Neuron (in vitro differentiated cells): Measurements from ENCODE around the gene C17orf113.

Source experiments
- H2AFZ ChIP-seq: one replicate; pipeline ENCODE4 v1.6.1; 2013; ENCODE audit warnings: low read depth, mild to moderate bottlenecking, inconsistent platforms, low read length, moderate library complexity
- H3K27me3 ChIP-seq: one replicate; pipeline ENCODE4 v1.6.1; 2013; ENCODE audit warnings: low read length; ENCODE audit not compliant: insufficient read depth
- H3K36me3 ChIP-seq: one replicate; pipeline ENCODE4 v1.6.1; 2013; ENCODE audit warnings: low read length; ENCODE audit not compliant: insufficient read depth
- H3K4me1 ChIP-seq: one replicate; pipeline ENCODE4 v1.6.1; 2013; ENCODE audit warnings: low read length; ENCODE audit not compliant: insufficient read depth
- H3K4me3 ChIP-seq: 2 replicates; pipeline ENCODE4 v1.5.1; 2013; ENCODE audit warnings: mild to moderate bottlenecking, low read length, moderate library complexity
- H3K9me3 ChIP-seq: one replicate; pipeline ENCODE4 v1.6.1; 2013; ENCODE audit warnings: low read length

C17orf113 gene

GRCh38 chr17:42045719-42046118 is 4.7 kb downstream of the C17orf113 start:
- H3K4me3 ChIP-seq, result no peak overlapping the region
- no peaks in the 10 kb centered on the region for H3K9me3 ChIP-seq
- H2AFZ ChIP-seq, result no peak overlapping the region
- H3K36me3 ChIP-seq, result no peaks in the 10 kb centered on the region
- H3K4me1 ChIP-seq, result peaks cover 8% of the 10 kb centered on the region
- no peaks in the 10 kb centered on the region for H3K27me3 ChIP-seq

GRCh38 chr17:42042598-42043319 is 7.6 kb downstream of the C17orf113 start:
- no peaks in the 10 kb centered on the region for H3K36me3 ChIP-seq
- H3K4me3 ChIP-seq, result no peak overlapping the region
- H2AFZ ChIP-seq, result no peak overlapping the region
- H3K9me3 ChIP-seq, result no peaks in the 10 kb centered on the region
- no peaks in the 10 kb centered on the region for H3K27me3 ChIP-seq
- H3K4me1 ChIP-seq, result no peaks in the 10 kb centered on the region

GRCh38 chr17:42041619-42042018 is 8.8 kb downstream of the C17orf113 start:
- no peaks in the 10 kb centered on the region for H3K27me3 ChIP-seq
- H3K9me3 ChIP-seq, result no peaks in the 10 kb centered on the region
- peaks cover 5% of the 10 kb centered on the region for H3K4me1 ChIP-seq
- H3K4me3 ChIP-seq, result no peak overlapping the region
- H2AFZ ChIP-seq, result no peak overlapping the region
- no peaks in the 10 kb centered on the region for H3K36me3 ChIP-seq

GRCh38 chr17:42040818-42041217 is 9.6 kb downstream of the C17orf113 start:
- Histone ChIP-seq H3K27me3 (no peaks in the 10 kb centered on the region), H3K36me3 (no peaks in the 10 kb centered on the region), H3K4me1 (peaks cover 8% of the 10 kb centered on the region), H3K9me3 (no peaks in the 10 kb centered on the region), H3K4me3 (no peak overlapping the region), H2AFZ (no peak overlapping the region)

GRCh38 chr17:42039794-42040763 is 10.3 kb downstream of the C17orf113 start:
- H3K36me3 ChIP-seq, result no peaks in the 10 kb centered on the region
- no peak overlapping the region for H2AFZ ChIP-seq
- H3K27me3 ChIP-seq, result no peaks in the 10 kb centered on the region
- no peaks in the 10 kb centered on the region for H3K9me3 ChIP-seq
- no peak overlapping the region for H3K4me3 ChIP-seq
- peaks cover 8% of the 10 kb centered on the region for H3K4me1 ChIP-seq

- peaks cover 8% of the 10 kb centered on the region for H3K4me1 ChIP-seq
- no peaks in the 10 kb centered on the region for H3K36me3 ChIP-seq
- no peak overlapping the region for H3K4me3 ChIP-seq
- no peaks in the 10 kb centered on the region for H3K9me3 ChIP-seq
- no peak overlapping the region for H2AFZ ChIP-seq
- no peaks in the 10 kb centered on the region for H3K27me3 ChIP-seq
Observed at GRCh38 chr17:42038221-42038973, 12.0 kb downstream of the C17orf113 start.

- Histone ChIP-seq H3K9me3 (no peaks in the 10 kb centered on the region), H3K36me3 (no peaks in the 10 kb centered on the region), H3K27me3 (no peaks in the 10 kb centered on the region), H3K4me1 (peaks cover 15% of the 10 kb centered on the region), H2AFZ (no peak overlapping the region), H3K4me3 (no peak overlapping the region)
Observed at GRCh38 chr17:42034059-42034458, 16.3 kb downstream of the C17orf113 start.

GRCh38 chr17:42031584-42031983 is 18.8 kb downstream of the C17orf113 start:
- Histone ChIP-seq H2AFZ (no peak overlapping the region), H3K9me3 (no peaks in the 10 kb centered on the region), H3K4me3 (no peak overlapping the region), H3K27me3 (no peaks in the 10 kb centered on the region), H3K36me3 (no peaks in the 10 kb centered on the region), H3K4me1 (peaks cover 30% of the 10 kb centered on the region)

- Histone ChIP-seq H3K36me3 (peaks cover 7% of the 10 kb centered on the region), H3K4me1 (peaks cover 40% of the 10 kb centered on the region), H3K9me3 (no peaks in the 10 kb centered on the region), H2AFZ (no peak overlapping the region), H3K27me3 (no peaks in the 10 kb centered on the region), H3K4me3 (no peak overlapping the region)
Observed at GRCh38 chr17:42028791-42029127, 21.6 kb downstream of the C17orf113 start.

GRCh38 chr17:42027961-42028790 is 22.2 kb downstream of the C17orf113 start:
- Histone ChIP-seq H3K4me3 (peak overlapping the region; percentile 15), H3K4me1 (peaks cover 40% of the 10 kb centered on the region), H2AFZ (peak overlapping the region; percentile 19), H3K27me3 (no peaks in the 10 kb centered on the region), H3K36me3 (peaks cover 12% of the 10 kb centered on the region), H3K9me3 (no peaks in the 10 kb centered on the region)

GRCh38 chr17:42027590-42027889 is 22.9 kb downstream of the C17orf113 start:
- no peak overlapping the region for H2AFZ ChIP-seq
- H3K27me3 ChIP-seq, result no peaks in the 10 kb centered on the region
- peak overlapping the region; percentile 15 for H3K4me3 ChIP-seq
- H3K9me3 ChIP-seq, result no peaks in the 10 kb centered on the region
- peaks cover 15% of the 10 kb centered on the region for H3K36me3 ChIP-seq
- peaks cover 40% of the 10 kb centered on the region for H3K4me1 ChIP-seq

- Histone ChIP-seq H3K36me3 (peaks cover 20% of the 10 kb centered on the region), H3K27me3 (no peaks in the 10 kb centered on the region), H3K9me3 (no peaks in the 10 kb centered on the region), H2AFZ (no peak overlapping the region), H3K4me1 (peaks cover 40% of the 10 kb centered on the region), H3K4me3 (no peak overlapping the region)
Observed at GRCh38 chr17:42026857-42027589, 23.4 kb downstream of the C17orf113 start.
